Spleen (tissue), 7 donors: ENCODE results near the gene NAA80.

Source experiments
- POLR2A ChIP-seq, 3 donors: fragments of 450-650 bp; IDR thresholded peaks; one replicate each; pipeline ENCODE4 v1.5.1; 2017; ENCODE audit warnings: antibody characterized with exemption in 3 of 3, mild to moderate bottlenecking in 1 of 3
- POLR2AphosphoS5 ChIP-seq, 3 donors: sonication (generic); formaldehyde crosslinking; IDR thresholded peaks; one replicate each; pipeline ENCODE4 v1.5.1; 2017; ENCODE audit warnings: antibody characterized with exemption in 3 of 3
- TF ChIP-seq, protein P1 (sequence below), 11 experiments: fragments of 200-600 bp in 7 of 11; fragments of 450-650 bp in 4 of 11; sonication (generic) in 4 of 11; IDR thresholded peaks in 8 of 11; conservative IDR thresholded peaks in 3 of 11; 1 replicate in 7 of 11; 2 replicates in 4 of 11; pipeline versions ENCODE4 v1.4.0 to v1.8.0; 2016 to 2021; ENCODE audit warnings: antibody characterized with exemption in 11 of 11, inconsistent platforms in 4 of 11, mild to moderate bottlenecking in 1 of 11
- donor health status: DM: no; HTN: no; CAD: no; lungs with moderate emphysema.
- donor health status: DM: no; HTN: no; CAD: no.
- donor health status: DM: no; HTN: no; CAD: no.

DNA sequence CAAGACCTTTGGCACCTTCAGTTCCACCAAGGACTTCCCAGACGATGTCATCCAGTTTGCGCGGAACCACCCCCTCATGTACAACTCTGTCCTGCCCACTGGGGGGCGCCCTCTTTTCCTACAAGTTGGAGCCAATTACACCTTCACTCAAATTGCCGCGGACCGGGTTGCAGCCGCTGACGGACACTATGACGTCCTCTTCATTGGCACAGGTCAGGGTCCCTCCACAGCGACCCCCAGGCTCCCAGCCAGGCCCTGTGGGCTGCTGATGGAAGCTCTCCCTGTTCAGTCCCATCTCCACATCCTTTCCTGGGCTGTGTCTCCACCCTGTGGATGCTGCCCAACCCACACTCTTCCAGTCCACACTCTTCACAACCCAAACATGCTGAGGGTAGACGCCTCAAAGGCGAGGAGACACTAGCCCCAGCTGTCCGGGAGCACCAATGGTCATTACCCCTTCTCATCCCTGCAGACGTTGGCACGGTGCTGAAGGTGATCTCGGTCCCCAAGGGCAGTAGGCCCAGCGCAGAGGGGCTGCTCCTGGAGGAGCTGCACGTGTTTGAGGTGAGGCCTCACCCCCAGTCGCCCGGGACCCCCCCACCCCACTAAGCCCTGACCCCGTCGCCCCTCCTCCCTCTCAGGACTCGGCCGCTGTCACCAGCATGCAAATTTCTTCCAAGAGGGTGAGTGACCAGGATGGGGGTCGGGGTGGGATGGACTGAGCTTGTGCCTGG lies 24.7 kb downstream of the NAA80 start:
- TF ChIP-seq, protein P1, sequence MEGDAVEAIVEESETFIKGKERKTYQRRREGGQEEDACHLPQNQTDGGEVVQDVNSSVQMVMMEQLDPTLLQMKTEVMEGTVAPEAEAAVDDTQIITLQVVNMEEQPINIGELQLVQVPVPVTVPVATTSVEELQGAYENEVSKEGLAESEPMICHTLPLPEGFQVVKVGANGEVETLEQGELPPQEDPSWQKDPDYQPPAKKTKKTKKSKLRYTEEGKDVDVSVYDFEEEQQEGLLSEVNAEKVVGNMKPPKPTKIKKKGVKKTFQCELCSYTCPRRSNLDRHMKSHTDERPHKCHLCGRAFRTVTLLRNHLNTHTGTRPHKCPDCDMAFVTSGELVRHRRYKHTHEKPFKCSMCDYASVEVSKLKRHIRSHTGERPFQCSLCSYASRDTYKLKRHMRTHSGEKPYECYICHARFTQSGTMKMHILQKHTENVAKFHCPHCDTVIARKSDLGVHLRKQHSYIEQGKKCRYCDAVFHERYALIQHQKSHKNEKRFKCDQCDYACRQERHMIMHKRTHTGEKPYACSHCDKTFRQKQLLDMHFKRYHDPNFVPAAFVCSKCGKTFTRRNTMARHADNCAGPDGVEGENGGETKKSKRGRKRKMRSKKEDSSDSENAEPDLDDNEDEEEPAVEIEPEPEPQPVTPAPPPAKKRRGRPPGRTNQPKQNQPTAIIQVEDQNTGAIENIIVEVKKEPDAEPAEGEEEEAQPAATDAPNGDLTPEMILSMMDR (IDR thresholded peaks at IDR 0.05 in 8 of 11, conservative IDR thresholded peaks at IDR 0.05 in 3 of 11): peak; percentile 42 to 89 (median 80)
- TF ChIP-seq POLR2A (IDR thresholded peaks at IDR 0.05) (no peak), POLR2AphosphoS5 (IDR thresholded peaks at IDR 0.05) (peak in 1 of 3 donors; percentile 27)
